Thyroid gland (tissue), 4 donors: ENCODE data around the gene HLF.

ENCODE experiments used
- CTCF ChIP-seq, 6 experiments: fragments of 200-600 bp in 3 of 6; fragments of 450-650 bp in 3 of 6; sonication (generic) in 3 of 6; IDR thresholded peaks; one replicate each; pipeline ENCODE4 v1.5.1; 2016 to 2019; ENCODE audit warnings: antibody characterized with exemption in 6 of 6, mild to moderate bottlenecking in 2 of 6, inconsistent platforms in 1 of 6, moderate library complexity in 1 of 6
- POLR2A ChIP-seq, 2 donors: fragments of 450-650 bp; IDR thresholded peaks; one replicate each; pipeline ENCODE4 v1.6.1; 2017; ENCODE audit warnings: antibody characterized with exemption in 2 of 2, mild to moderate bottlenecking in 2 of 2, moderate library complexity in 1 of 2

- TF ChIP-seq CTCF (IDR thresholded peaks at IDR 0.05) = no peak
- TF ChIP-seq POLR2A (IDR thresholded peaks at IDR 0.05) = no peak
Measured at GRCh38 chr17:55264278-55264644, 499 bp upstream of the HLF start.
